ENCODE data around the gene SMARCAL1. TPM values are rescaled to one million over a fixed set of nuclear protein-coding genes. Genes with fewer than 3 reads are reported as not detected.

Gene SMARCAL1
- total and polyA plus RNA-seq, 3 donors from 2014 or later = 27.3 to 50.2 (median 39.1) TPM

DNA sequence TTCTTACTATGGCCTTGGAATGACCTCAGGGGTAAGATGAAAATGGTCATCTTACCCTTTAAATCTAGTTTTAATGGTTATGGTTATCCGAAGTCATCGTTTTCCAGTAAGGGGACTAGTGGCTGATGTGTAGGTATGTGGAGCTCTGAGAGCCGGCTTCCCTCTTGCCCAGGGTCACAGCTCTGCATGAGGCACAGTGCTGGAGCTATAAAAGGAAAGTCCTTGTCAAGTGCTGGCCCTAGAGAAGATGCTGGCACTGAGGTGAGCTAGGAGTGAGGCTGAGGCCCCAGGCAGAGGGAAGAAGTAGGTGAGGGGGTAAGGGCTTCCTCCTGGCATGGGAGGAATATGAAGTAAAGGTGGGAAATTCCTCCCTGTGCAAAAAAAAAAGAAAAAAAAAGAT, 35.0 kb downstream of the SMARCAL1 start:
- Histone ChIP-seq H3K27ac (no peak overlapping the region), H3K4me3 (no peak overlapping the region), H3K36me3 (ENCODE audit: low read depth, missing control alignments) (no peaks in the 10 kb centered on the region), H3K4me1 (no peaks in the 10 kb centered on the region), H3K9me3 (no peaks in the 10 kb centered on the region), H3K27me3 (no peaks in the 10 kb centered on the region)
- TF ChIP-seq, protein P1, sequence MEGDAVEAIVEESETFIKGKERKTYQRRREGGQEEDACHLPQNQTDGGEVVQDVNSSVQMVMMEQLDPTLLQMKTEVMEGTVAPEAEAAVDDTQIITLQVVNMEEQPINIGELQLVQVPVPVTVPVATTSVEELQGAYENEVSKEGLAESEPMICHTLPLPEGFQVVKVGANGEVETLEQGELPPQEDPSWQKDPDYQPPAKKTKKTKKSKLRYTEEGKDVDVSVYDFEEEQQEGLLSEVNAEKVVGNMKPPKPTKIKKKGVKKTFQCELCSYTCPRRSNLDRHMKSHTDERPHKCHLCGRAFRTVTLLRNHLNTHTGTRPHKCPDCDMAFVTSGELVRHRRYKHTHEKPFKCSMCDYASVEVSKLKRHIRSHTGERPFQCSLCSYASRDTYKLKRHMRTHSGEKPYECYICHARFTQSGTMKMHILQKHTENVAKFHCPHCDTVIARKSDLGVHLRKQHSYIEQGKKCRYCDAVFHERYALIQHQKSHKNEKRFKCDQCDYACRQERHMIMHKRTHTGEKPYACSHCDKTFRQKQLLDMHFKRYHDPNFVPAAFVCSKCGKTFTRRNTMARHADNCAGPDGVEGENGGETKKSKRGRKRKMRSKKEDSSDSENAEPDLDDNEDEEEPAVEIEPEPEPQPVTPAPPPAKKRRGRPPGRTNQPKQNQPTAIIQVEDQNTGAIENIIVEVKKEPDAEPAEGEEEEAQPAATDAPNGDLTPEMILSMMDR (IDR thresholded peaks at IDR 0.05) = no peak
- no peak for TF ChIP-seq POLR2A (IDR thresholded peaks at IDR 0.05)
- intact Hi-C loops (cut with DNase I; ENCODE audit: low total_unique reads) = no loop called here
- no peak for DNase-seq
- WGBS, 2 donors = 97 to 98% methylated on average over 3 of the region's 3 CpGs

DNA sequence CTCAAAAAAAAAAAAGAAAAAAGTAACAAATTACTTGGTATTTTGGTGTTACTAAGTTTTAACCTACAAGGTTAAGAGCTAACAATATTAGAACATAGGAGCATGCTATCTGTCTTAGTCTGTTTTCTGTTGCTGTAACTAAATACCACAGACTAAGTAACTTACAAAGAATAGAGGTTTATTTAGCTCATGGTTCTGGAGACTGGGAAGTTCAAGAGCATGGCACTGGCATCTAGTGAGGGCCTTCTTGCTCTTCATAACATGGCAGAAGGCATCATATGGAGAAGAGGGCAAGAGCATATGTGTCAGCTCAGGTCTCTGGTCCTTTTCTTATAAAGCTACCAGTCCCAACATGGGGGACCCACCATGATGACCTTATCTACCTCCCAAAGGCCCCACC, 36.5 kb downstream of the SMARCAL1 start:
- Histone ChIP-seq H3K27me3 (no peaks in the 10 kb centered on the region), H3K4me3 (no peak overlapping the region), H3K9me3 (no peaks in the 10 kb centered on the region), H3K27ac (no peak overlapping the region), H3K36me3 (ENCODE audit: low read depth, missing control alignments) (no peaks in the 10 kb centered on the region), H3K4me1 (no peaks in the 10 kb centered on the region)
- no peak for DNase-seq
- intact Hi-C loops (cut with DNase I; ENCODE audit: low total_unique reads) = no loop called here
- TF ChIP-seq, protein P1 (IDR thresholded peaks at IDR 0.05) = no peak
- no peak for TF ChIP-seq POLR2A (IDR thresholded peaks at IDR 0.05)

DNA sequence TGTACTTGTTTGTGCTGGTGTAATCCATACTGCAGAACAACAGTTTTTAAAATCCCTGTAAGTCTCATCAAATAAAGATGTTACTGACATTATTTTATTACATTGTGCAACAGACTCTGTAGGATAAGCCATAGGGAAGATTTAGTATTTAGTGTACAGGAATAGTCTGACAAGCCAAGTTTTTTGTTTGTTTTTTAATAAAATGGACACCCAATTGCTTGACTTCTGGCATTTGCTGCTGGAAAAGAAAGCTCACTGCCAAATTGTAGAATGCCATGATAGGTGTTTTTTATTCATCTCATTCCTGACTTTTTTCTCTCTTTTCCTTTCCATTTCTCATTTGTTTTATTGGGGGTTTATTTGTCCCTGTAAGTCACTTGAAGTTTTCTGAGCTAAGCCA, 38.1 kb downstream of the SMARCAL1 start:
- H3K9me3 ChIP-seq = no peaks in the 10 kb centered on the region
- H3K4me1 ChIP-seq = no peaks in the 10 kb centered on the region
- no peaks in the 10 kb centered on the region for H3K36me3 ChIP-seq (ENCODE audit: low read depth, missing control alignments)
- DNase-seq = no peak
- TF ChIP-seq, protein P1 (IDR thresholded peaks at IDR 0.05) = no peak
- TF ChIP-seq POLR2A (IDR thresholded peaks at IDR 0.05) = no peak
- no peak overlapping the region for H3K27ac ChIP-seq
- intact Hi-C loops (cut with DNase I; ENCODE audit: low total_unique reads) = no loop called here
- H3K27me3 ChIP-seq = no peaks in the 10 kb centered on the region
- H3K4me3 ChIP-seq = no peak overlapping the region

DNA sequence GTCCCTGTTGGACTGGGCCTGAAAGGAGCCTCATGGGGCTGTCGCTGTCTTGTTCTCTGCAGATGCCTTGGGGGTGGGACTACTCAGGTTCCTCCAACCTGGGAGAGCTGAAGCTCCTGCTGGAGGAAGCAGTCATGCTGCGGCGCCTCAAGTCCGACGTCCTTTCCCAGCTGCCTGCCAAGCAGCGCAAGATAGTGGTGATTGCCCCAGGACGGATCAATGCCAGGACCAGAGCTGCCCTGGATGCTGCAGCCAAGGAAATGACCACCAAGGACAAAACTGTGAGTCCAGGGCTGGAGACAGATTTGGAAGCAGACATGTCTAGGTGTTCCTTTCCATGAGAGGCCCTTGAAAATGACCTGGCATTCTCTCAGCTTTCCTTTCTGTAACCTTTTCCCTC, 38.5 kb downstream of the SMARCAL1 start:
- Histone ChIP-seq H3K9me3 (no peaks in the 10 kb centered on the region), H3K36me3 (ENCODE audit: low read depth, missing control alignments) (no peaks in the 10 kb centered on the region), H3K4me3 (no peak overlapping the region), H3K27me3 (no peaks in the 10 kb centered on the region), H3K27ac (no peak overlapping the region), H3K4me1 (no peaks in the 10 kb centered on the region)
- 96 to 97% methylated on average over 5 to 7 of the region's 7 CpGs for WGBS, 2 donors
- TF ChIP-seq POLR2A (IDR thresholded peaks at IDR 0.05) = no peak
- TF ChIP-seq, protein P1 (IDR thresholded peaks at IDR 0.05) = no peak
- intact Hi-C loops (cut with DNase I; ENCODE audit: low total_unique reads) = no loop called here
- DNase-seq = no peak

DNA sequence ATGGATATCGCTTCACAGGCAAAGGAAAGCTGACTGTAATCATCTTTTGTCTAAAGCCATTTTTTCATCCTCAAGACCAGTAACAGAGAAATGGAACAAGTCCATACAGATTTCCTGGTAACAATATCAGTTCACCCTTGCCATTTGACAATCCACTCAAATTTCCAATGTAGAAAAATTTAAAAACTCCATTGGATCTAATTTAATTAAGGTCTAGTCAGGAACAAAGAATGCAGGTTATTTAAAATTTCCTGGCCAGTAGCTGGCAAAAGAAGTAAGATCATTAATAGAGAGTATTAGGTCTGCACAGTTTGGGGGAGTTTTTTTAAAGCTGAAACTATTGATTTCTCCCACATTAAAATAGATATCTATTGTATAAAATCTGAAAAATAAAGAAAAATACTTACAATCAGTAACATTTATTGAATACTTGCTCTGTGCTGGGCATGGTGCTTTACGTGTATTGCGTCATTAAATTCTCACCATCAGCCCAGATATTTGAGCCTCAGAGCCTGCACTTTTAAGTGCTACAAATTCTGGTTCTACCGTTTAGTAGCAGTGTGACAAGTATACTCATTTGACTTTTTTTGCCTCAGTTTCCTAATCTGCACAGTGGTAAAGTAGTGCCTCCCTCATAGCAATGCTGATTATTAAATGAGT, 41.8 kb downstream of the SMARCAL1 start:
- Histone ChIP-seq H3K27ac (no peak overlapping the region), H3K27me3 (no peaks in the 10 kb centered on the region), H3K4me1 (no peaks in the 10 kb centered on the region), H3K9me3 (no peaks in the 10 kb centered on the region), H3K36me3 (ENCODE audit: low read depth, missing control alignments) (no peaks in the 10 kb centered on the region), H3K4me3 (no peak overlapping the region)
- DNase-seq = no peak
- 95 to 98% methylated on average over 4 of the region's 4 CpGs for WGBS, 2 donors
- intact Hi-C loops (cut with DNase I; ENCODE audit: low total_unique reads) = no loop called here
- no peak for TF ChIP-seq POLR2A (IDR thresholded peaks at IDR 0.05)
- TF ChIP-seq, protein P1 (IDR thresholded peaks at IDR 0.05) = no peak
